Measurements from ENCODE around the gene PSMD14.
"Not testable (repeated sequence)": the region's sequence is repeated elsewhere in the genome, so short reads cannot be mapped to it uniquely, and the experiment has no call there.

PSMD14 gene

DNA sequence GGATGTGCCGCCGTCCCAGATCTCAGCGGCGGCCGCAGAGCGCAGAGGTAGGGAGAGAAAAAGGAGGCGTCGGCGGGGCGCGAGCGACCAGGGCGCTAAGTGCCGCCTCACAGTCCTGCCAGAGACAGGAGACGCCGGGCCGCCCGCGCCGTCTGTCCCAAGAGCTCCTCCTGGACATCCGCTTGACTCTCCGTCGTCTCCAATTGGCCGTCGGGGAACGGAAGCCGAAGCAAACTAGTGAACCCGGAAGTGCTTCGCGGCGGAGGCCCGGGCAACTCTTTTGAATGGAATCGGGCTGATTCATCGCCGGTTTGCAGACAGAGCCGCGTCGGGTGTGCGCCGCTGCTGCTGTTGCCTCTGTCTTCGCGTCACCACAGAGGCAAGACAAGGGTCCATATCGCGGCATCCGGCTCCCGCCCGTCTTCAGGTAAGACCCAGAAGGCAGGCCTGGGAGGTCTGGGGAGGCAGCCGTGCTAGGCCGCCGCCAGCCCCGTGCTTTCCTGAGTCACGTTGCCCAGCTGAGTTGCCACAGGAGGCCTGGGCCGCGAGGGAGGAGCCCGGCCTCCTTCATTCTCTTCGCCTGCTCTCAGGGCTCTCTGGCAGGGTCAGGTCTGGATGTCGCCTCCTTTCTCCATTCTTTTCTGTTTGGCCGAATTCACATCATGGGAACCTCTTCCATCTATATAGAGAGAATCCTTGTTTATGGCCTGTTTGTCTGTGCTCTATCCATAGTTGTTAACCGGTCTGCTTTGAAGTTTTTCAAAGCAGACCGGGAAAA lies at the start of gene PSMD14:
PSMD14 (plus strand) TSS at position 248 of the 778 bp plus-strand sequence. CDS start 10,401 bp downstream, outside the sequence.
- DNase-seq: peak; percentile 77 to 79 (median 77)

GRCh38 chr2:161265874-161266273 lies 42.4 kb upstream of the PSMD14 start:
- DNase-seq: no peak

DNA sequence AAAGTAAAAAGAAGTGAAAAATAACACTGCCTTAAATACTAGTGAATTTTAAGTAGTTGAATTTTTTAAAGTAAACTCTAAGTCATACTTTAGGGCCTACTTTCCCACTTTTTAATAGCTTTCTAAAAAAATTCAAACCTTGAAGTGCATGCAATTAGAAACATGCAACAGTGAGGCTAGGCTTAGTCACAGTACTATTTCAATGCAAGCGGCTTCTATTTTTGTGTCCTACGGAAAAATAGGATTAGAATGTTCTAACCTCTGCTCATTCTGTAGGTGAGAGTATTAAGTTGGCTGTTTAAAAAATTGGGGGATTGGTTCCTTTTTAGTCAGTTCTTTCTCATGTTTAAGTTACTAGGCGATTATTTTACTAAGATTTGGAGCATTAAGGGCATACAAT lies 39.1 kb upstream of the PSMD14 start:
- no peak for DNase-seq

DNA sequence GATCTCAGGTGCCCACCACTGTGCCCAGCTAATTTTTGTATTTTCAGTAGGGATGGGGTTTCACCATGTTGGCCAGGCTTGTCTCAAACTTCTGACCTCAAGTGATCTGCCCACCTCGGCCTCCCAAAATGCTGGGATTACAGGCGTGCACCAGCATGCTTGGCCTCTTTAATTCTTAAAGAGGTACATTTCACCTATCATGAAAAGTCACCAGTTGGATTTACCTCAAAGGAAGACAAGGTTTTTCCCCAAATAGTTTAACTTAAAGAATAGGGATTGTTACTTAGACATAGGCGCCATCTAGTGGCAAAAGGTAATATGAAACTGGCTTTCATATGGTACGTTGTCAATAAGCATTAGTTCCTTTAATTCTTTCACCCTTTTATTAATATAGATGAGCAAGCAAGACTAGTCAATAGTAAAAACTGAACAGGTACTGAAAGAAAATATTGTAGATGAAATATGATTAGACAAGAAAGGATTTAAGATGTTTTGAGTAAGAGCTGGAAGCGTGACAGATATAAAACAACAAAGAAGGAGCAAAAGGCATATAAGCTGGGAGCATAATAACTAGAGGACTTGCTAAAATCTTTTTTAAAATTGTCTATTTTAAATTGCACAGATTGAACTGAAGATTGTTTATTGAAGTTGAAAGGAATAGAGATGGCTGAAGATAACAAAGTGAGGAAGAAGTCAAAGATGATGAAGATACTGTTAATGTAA lies 35.0 kb upstream of the PSMD14 start:
- DNase-seq: peak in 2 of 4 experiments; percentile 1 to 6

DNA sequence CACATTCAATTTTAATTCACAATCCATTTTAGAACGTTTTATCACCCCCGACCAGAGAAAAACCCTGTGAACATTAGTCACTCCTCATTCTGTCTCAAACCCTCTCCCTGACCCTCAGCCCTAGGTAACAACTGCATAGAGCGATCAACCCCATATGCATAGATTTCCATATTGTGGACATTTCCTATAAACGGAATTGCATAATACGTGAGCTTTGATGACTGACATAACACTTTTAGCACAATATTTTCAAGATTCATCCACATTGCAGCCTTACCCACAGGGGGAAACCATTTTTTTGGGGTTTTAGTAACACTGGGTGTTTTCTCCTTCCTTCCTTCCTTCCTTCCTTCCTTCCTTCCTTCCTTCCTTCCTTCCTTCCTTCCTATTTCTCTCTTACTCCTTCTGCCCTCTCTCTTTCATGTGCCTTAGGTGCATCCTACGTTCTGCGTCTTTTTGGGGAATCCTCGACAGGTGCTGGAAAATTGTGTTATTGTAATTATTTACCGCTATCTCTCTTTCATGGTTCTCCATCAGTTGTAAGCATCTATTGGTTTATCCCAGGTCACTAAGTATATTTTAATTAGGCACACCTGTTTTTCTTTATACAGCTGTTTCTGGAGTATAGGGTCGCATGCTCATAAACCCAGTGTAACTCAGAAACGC lies 29.5 kb upstream of the PSMD14 start:
- DNase-seq: not testable (repeated sequence)

GRCh38 chr2:161279230-161279815 lies 28.9 kb upstream of the PSMD14 start:
- not testable (repeated sequence) for DNase-seq

GRCh38 chr2:161280906-161281323 lies 27.3 kb upstream of the PSMD14 start:
- DNase-seq: not testable (repeated sequence)

GRCh38 chr2:161281615-161282310 lies 26.5 kb upstream of the PSMD14 start:
- not testable (repeated sequence) for DNase-seq

DNA sequence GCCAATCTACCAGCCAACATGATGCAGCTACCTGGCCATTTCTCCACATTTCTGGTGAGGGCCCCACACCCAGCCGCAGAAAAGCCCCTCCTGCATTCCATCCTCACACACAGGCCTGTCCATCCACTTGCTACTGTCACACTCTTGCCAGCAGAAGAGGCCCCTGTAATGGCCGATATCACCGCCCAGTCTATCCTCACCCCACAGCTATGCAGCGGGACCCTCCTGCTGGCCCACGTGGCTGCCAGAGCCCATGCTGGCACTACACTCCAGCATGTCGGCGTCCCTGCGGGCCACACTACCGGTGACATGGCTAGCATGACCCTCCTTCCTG lies 25.9 kb upstream of the PSMD14 start:
- DNase-seq: not testable (repeated sequence)

- no peak for DNase-seq
Measured at GRCh38 chr2:161283926-161284325, 24.3 kb upstream of the PSMD14 start.

DNA sequence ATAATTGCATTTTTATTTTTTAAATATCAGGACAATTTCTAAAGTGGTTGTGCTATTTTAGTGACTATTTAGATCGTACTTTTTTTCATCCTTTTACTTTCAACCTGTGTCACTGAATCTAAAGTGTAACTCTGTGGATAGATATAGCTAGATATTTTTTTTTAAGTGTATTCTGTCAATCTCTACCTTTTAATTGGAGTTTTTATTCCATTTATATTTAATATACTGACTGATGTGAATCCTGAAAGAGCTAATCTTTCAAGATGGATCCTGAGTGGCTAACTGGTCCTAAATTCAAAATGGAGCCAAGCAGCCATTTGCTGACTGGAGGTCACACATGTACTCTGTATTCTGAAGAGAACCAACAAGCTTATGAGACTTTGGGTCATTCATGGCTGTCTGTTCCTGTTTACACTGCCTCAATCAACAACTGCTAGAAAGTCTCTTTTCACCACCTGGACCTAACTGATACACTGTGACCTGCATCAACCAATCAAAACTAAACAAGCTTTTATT lies 4.6 kb upstream of the PSMD14 start:
- no peak for DNase-seq

DNA sequence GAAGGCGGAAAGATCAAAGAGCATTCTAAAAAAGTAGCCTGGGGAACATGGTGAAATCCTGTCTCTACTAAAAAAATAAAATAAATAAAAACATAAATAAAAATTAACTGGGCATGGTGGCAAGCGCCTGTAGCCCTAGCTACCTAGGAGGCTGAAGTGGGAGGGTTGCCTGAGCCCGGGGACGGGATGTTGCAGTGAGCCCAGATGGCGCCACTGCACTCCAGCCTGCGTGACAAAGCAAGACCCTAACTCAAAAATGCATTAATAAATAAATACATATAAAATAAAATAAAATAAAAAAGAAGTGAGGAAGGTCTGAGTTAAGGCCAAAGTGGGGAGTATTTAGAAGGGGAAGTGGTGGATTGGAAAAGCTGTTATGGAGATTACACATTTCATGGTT lies 1.3 kb upstream of the PSMD14 start:
- DNase-seq: no peak

DNA sequence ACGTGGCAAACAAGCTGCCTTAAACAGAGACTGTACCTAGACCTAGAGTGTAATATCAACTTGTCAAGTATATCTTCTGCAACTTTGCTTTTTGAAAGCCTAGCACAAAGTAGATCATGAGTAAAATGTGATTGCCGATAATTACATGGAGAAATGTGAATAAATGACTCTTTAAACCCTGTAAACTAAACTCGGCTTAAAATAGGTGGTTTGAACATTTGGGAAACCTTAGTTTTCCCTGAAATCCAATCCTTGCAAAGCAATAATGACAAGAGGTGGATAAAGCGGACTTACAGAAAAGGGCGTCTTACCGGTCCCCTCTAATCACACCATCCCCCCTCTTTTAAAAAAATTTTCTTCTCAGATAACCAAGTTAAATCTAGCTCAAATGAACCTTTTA lies 549 bp upstream of the PSMD14 start:
- no peak for DNase-seq

DNA sequence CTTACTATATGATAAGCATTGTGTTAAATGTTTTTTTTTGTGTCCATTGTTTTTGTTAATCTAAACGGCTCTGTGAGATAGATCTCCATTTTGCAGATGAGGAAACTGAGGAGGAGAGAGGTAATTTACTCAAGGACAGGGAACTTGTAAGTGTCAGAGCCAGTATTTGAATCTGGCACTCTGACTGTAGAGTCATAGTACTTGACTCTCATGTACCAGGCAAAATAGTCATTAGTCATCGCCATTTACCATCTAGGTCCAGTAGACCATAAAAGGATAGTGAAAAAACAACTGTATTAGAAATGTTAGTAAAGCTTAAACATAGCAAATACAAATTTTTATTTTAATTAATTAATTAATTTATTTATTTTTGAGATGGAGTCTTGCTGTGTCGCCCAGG lies 4.8 kb downstream of the PSMD14 start:
- no peak for DNase-seq

DNA sequence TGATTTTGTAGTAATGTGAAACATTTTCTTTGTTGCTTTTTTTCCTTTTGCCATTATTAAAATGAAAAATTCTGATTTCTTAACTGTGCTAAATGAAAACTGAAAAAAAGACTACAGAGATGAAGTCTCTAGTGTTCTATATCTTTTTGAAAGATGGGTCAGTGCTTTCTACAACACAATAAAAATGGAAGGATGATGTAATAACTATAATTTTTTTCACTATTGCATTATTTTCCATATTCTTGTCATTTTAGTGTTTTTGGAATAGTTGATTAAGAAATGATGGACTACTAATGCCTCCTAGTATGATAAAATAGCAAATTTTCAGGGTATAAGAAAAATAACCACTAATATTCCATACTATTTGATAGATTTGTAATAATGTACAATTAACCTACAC lies 7.2 kb downstream of the PSMD14 start:
- no peak for DNase-seq

GRCh38 chr2:161316701-161317100 lies 8.5 kb downstream of the PSMD14 start:
- no peak for DNase-seq

- no peak for DNase-seq
Measured at GRCh38 chr2:161321944-161322648, 13.9 kb downstream of the PSMD14 start.

- DNase-seq: no peak
Measured at GRCh38 chr2:161324876-161325275, 16.7 kb downstream of the PSMD14 start.

DNA sequence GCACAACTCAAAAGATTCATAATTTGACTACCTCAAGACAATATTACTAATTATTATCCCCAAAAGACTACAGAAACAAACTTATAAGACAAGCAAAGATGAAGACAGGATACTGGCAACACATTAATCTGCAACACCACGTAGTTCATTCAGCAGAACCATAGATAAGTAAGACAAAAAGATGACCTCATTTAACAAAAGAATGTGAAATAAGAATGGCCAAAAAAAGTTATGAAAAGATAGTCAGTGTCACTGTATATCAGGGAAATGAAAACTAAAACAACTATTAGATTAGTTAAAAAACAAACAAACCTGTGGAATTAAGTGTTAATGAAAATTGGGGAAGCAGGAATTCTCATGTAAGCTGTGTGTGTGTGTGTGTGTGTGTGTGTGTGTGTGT lies 19.4 kb downstream of the PSMD14 start:
- DNase-seq: no peak

DNA sequence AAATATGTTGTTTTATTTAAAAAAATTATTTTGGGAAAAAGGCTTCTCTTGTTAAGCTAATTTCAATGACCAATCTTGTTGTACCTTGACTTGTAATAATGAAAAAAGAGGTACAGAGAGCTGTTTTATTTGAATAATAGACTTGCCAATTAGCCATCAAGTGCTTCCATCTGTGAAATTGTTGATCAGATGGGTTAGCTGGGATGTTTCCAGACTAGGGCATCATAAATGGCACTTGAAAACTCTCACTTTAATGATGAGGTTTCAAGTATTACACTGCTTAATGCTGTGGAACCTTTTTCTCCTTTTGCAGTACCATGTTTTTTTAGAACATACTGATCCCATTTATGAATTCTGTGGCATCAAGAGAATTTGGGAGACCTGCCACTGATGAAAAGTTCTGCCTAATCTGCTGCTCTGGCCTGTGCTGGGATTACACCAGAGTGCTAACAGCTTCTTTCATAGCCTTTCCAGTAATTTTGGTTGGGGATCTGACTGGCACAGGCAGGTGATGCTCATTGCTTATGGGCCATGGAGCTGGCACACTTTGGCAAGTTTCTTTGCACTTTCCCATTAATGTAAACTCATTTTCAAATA lies 24.2 kb downstream of the PSMD14 start:
- DNase-seq: no peak

- DNase-seq: no peak
Measured at GRCh38 chr2:161335626-161336025, 27.4 kb downstream of the PSMD14 start.

Measured in activated CD4-positive, CD25-positive, alpha-beta regulatory T cell (primary cell).